ENCODE measurements around the gene TDRD12.
"Not testable (repeated sequence)": the region's sequence is repeated elsewhere in the genome, so short reads cannot be mapped to it uniquely, and the experiment has no call there.

The TDRD12 gene

GRCh38 chr19:32830231-32831014 is 110.9 kb downstream of the TDRD12 start:
- peak; percentile 23 for DNase-seq (ENCODE audit: low read depth, low spot score)

- no peak for DNase-seq (ENCODE audit: low read depth, low spot score)
Observed at GRCh38 chr19:32831611-32832010, 112.0 kb downstream of the TDRD12 start.

GRCh38 chr19:32832094-32832493 is 112.5 kb downstream of the TDRD12 start:
- DNase-seq (ENCODE audit: low read depth, low spot score): not testable (repeated sequence)

GRCh38 chr19:32832825-32833224 is 113.3 kb downstream of the TDRD12 start:
- DNase-seq (ENCODE audit: low read depth, low spot score): not testable (repeated sequence)

- DNase-seq (ENCODE audit: low read depth, low spot score): not testable (repeated sequence)
Observed at GRCh38 chr19:32833388-32833787, 113.8 kb downstream of the TDRD12 start.

GRCh38 chr19:32837531-32837930 is 118.0 kb downstream of the TDRD12 start:
- no peak for DNase-seq (ENCODE audit: low read depth, low spot score)

GRCh38 chr19:32842061-32842460 is 122.5 kb downstream of the TDRD12 start:
- no peak for DNase-seq (ENCODE audit: low read depth, low spot score)

GRCh38 chr19:32843716-32844245 is 124.2 kb downstream of the TDRD12 start:
- DNase-seq (ENCODE audit: low read depth, low spot score): no peak

- not testable (repeated sequence) for DNase-seq (ENCODE audit: low read depth, low spot score)
Observed at GRCh38 chr19:32848035-32848434, 128.5 kb downstream of the TDRD12 start.

- DNase-seq (ENCODE audit: low read depth, low spot score): no peak
Observed at GRCh38 chr19:32852216-32852615, 132.6 kb downstream of the TDRD12 start.

- DNase-seq (ENCODE audit: low read depth, low spot score): not testable (repeated sequence)
Observed at GRCh38 chr19:32856818-32857217, 137.3 kb downstream of the TDRD12 start.

- DNase-seq (ENCODE audit: low read depth, low spot score): no peak
Observed at GRCh38 chr19:32857584-32857983, 138.0 kb downstream of the TDRD12 start.

GRCh38 chr19:32858155-32858554 is 138.6 kb downstream of the TDRD12 start:
- DNase-seq (ENCODE audit: low read depth, low spot score): no peak

- no peak for DNase-seq (ENCODE audit: low read depth, low spot score)
Observed at GRCh38 chr19:32858559-32858958, 139.0 kb downstream of the TDRD12 start.

- DNase-seq (ENCODE audit: low read depth, low spot score): no peak
Observed at GRCh38 chr19:32859591-32859990, 140.0 kb downstream of the TDRD12 start.

- no peak for DNase-seq (ENCODE audit: low read depth, low spot score)
Observed at GRCh38 chr19:32861596-32861995, 142.0 kb downstream of the TDRD12 start.

GRCh38 chr19:32862173-32862572 is 142.6 kb downstream of the TDRD12 start:
- DNase-seq (ENCODE audit: low read depth, low spot score): no peak

- DNase-seq (ENCODE audit: low read depth, low spot score): no peak
Observed at GRCh38 chr19:32862741-32863140, 143.2 kb downstream of the TDRD12 start.

GRCh38 chr19:32863301-32863700 is 143.7 kb downstream of the TDRD12 start:
- no peak for DNase-seq (ENCODE audit: low read depth, low spot score)

GRCh38 chr19:32863841-32864240 is 144.3 kb downstream of the TDRD12 start:
- no peak for DNase-seq (ENCODE audit: low read depth, low spot score)

- DNase-seq (ENCODE audit: low read depth, low spot score): no peak
Observed at GRCh38 chr19:32864318-32865007, 144.9 kb downstream of the TDRD12 start.

- DNase-seq (ENCODE audit: low read depth, low spot score): no peak
Observed at GRCh38 chr19:32865326-32865725, 145.8 kb downstream of the TDRD12 start.

GRCh38 chr19:32866061-32866460 is 146.5 kb downstream of the TDRD12 start:
- DNase-seq (ENCODE audit: low read depth, low spot score): no peak
